GM04504 (cell line): ENCODE data around the gene CASZ1.

Experiments
- DNase-seq: peaks from one replicate; pipeline ENCODE4 v3.0.0-alpha.2; 2012; ENCODE audit warnings: low read depth

The CASZ1 gene

GRCh38 chr1:10635992-10636391 is 160.5 kb downstream of the CASZ1 start:
- DNase-seq = no peak

- DNase-seq = no peak
Measured at GRCh38 chr1:10635085-10635896, 161.2 kb downstream of the CASZ1 start.

DNA sequence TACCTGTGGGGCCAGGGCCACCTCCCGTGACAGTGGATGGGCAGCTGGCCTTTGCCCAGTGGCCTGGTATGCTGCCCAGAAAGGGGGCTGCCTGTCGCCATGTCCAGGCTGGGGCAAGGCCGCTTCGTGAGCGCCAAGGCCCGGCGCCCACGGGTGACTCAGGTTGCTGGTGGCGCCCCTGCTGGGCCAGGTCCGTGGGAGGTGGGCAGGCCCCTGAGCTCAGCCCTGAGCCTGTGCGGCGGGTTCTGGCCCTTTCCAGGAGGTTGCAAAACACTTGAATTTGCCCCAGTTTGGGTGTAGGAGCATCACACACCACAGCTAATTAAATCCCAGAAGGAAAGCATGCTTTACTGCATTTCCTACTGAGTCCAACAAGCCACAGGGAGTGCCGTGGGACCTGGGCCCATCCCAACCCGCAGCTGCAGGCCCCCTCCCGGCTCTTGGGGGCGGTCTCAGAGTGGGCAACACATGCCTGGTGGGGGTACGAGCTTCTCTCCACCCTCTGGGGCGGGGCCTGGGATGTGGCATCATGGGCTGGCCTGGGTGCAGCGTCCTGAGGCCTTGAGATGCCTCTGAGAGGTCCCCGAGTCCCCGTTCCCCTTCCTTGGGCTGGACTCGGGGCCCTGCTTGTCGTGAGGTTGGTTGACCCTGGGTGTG is 161.9 kb downstream of the CASZ1 start:
- no peak for DNase-seq

- DNase-seq = no peak
Measured at GRCh38 chr1:10634075-10634427, 162.4 kb downstream of the CASZ1 start.

DNA sequence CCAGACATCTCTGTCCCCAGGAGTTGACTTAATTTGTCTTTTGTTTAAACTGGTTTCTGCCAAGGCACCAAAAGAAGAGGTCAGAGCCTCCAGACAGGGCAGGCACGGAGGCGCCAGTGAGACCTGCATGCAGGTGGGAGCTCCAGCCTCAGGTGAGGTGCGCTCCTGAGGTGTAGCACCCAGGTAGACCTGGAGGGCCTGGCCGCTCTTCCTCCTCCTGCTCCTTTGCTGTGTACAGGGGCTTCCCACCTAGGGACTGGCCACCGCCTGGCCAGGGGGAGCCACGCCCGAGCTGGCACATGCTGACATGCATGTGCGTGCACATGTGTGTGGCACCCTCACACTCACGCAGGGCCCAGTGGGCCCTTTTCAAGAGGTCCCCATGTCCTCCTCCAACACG is 163.0 kb downstream of the CASZ1 start:
- DNase-seq = no peak

GRCh38 chr1:10632691-10633090 is 163.8 kb downstream of the CASZ1 start:
- no peak for DNase-seq

DNA sequence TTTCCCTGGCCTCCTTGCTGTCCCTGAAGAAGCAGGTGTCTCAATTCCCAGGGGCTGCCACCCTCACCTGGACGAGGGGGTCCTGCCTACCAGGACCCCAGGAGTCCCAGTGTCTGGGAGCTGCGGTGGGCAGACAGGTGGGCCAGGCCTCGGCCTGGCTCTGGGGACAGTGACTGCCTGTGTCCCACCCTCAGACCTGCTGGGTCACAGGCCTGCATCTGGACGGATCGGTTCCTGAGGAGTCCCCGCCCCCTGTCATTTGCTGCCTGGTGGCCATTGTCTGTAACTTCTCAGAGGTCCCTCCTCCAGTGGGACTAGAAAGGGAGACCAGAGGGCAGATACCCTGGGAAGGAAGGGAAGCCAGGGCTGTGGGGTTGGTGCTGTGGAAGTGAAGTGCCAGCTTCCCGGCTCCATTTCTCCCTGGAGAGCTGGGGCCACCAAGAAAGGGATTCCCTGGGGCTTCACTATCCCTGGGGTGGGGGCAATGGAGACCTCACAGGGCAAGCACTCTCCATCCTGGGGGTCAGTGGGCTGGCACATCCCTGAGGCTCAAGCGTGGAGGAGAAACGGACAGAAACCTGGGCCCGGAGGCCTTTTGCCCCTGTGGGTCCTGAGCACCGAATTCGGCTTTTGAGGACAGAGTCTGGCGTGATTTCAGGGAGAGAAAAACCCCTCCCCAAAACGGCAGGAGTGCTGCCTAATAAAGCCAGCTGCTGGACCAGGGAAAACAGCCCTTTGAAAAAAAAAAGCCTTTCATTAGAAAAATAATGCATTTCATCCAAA is 164.4 kb downstream of the CASZ1 start:
- DNase-seq = no peak

GRCh38 chr1:10631121-10631810 is 165.2 kb downstream of the CASZ1 start:
- no peak for DNase-seq

GRCh38 chr1:10630661-10631120 is 165.8 kb downstream of the CASZ1 start:
- DNase-seq = no peak

DNA sequence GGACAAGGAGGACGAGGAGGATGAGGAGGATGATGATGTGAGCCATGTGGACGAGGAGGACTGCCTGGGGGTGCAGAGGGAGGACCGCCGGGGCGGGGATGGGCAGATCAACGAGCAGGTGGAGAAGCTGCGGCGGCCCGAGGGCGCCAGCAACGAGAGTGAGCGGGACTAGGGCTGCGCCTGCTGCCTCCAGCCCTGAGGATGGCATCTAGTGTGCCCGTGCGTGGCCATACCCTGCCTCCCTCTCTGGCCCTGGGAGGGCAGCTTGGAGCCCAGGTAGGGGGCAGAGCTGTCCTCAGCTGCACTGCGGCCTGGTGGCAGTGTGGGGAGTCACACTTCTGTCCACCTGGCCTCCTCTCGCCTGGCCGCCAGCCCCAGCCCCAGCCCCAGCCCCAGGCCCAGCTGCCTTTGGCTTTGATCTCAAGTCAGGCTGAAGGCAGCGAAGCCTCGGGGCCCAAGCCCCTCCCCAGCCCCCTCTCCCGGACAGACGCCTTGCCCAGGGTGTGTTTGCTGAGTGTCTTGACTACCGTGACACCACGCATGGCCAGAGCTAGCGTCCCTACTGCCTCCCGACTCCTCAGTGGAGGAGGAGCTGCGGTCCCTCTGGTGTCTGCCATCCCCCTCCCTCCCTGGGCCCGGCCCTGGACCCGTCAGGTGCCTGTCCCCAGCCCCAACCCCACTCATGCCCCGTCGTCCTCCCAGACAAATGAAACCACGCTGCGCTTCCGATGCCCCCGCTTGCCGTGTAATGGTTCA is 166.5 kb downstream of the CASZ1 start:
- no peak for DNase-seq

GRCh38 chr1:10629091-10629815 is 167.2 kb downstream of the CASZ1 start:
- no peak for DNase-seq

DNA sequence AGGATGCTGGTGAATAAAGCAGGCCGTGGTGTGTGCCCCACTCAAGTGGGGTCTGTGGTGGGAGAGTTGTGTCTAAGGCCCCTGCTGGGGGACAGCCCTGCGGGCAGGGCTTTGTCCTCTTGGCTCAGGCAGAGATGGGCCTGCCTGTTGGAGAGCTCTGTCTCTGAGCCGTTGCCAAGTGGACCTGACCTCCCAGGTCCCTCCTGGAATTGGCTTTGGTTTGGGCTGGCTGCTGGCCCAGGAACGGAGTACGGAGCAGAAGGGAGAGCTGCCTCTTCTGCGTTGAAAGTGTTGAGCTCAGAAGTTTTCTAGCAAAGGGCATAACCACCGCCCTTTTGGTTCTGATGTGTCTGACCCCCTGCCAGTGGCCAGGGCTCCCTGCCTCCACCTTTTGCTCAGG is 167.8 kb downstream of the CASZ1 start:
- no peak for DNase-seq

GRCh38 chr1:10626791-10627410 is 169.5 kb downstream of the CASZ1 start:
- DNase-seq = no peak

DNA sequence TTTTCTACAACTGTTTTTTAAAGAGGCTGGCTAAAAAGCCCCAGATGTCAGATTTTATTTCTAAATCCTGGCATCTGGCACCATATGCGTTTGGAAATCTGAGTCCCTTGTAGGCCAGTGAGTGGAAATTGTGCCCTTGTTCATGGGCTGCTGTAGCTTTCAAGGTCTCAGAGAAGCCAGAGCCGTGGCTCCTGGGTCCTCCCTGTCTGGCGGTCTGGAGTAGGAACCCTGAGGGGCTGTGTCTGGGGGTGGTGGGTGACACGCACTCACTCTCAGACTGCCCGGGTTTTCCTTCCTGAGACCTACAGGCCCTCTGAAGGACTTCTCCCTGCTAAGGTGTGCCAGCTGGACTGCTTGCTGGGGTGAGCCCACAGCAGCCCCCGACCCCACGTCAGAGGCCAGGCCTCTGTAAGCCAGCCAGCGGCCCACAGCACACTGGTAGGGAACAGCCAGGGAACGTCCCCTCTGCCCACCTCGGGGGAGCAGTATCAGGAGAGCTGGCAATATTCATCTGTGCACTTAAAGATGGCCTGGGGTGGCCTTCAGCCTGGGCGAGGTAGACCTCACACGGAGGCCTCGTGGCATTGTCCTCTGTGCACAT is 170.2 kb downstream of the CASZ1 start:
- no peak for DNase-seq

DNA sequence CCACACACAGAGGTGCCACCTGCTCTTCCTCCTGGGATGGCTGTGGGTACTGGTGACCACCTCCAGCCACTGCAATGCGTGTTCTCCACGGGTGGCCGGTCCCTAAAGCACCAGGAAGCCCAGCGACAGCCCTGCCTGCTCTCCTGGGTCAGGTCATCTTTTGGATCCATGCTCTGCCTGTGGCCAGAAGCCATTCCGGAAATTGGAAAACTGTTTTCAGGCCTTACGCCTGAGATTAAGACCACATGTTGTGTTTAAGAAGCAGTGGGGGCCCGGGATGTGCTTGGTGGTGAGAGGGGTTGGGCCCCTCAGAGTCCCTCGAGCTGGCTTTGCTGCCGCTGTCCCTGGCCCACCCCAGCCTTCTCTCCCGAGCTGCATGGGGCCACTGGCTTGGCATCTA is 170.9 kb downstream of the CASZ1 start:
- no peak for DNase-seq

GRCh38 chr1:10625076-10625475 is 171.4 kb downstream of the CASZ1 start:
- no peak for DNase-seq

DNA sequence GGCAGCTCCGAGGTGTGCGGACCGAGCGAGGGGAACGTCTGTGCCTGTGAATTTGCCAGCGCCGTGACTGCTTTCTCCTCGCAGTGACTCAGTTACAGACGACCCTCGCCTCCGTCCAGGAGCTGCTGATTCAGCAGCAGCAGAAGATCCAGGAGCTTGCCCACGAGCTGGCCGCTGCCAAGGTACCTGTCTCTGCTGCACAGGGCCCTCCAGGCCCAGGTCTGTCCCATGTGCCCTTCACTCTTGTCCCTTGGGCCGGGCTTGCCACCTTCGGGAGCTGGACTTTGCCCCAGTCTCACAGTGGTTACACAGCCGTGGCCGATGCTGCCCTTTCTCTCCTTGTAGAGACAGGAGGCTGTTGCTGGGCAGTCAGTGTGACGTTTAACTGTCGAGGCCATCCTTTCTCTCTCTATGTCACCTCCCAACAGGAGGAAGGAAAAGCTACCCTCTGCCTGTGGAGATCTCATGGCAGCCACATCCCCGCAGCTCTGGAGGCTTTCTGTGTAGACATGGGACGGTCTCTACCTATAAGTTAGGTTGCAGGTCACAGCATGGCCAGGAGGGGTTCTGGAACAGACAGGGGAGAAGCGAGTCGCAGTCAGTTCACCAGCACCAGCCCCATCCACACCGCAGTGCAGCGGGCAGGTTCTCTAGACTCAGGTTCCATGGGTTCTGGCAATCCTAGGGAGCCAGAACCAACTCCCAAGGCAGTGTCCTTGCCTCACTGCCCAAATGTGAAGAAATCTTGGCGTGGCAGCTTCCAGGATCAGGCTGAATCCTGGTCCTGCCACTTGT is 172.0 kb downstream of the CASZ1 start:
- no peak for DNase-seq

GRCh38 chr1:10623686-10624145 is 172.7 kb downstream of the CASZ1 start:
- DNase-seq = no peak
